Prostate gland (tissue), 2 donors: ENCODE data around the gene MBOAT2. TPM values are rescaled to one million over a fixed set of nuclear protein-coding genes. Genes with fewer than 3 reads are reported as not detected.

Experiments used
- DNase-seq: peaks from one replicate; pipeline ENCODE4 v3.0.0-alpha.2; 2019; ENCODE audit warnings: low spot score
- H3K27ac ChIP-seq, 2 donors: fragments of 200-600 bp; sonication (generic); 2 replicates each; pipeline ENCODE4 v1.5.1; 2017 to 2019
- H3K27me3 ChIP-seq: fragments of 200-600 bp; sonication (generic); replicated peaks from 2 replicates; pipeline ENCODE4 v1.5.1; 2019; ENCODE audit not compliant: insufficient read depth
- H3K36me3 ChIP-seq, 2 donors: fragments of 200-600 bp; sonication (generic); 1 replicate in 1 of 2; 2 replicates in 1 of 2; pipeline versions ENCODE4 v1.5.1 to v1.8.1; 2017 to 2019
- H3K4me1 ChIP-seq: fragments of 200-600 bp; sonication (generic); replicated peaks from 2 replicates; pipeline ENCODE4 v1.5.1; 2019
- H3K4me3 ChIP-seq, 2 donors: fragments of 200-600 bp; sonication (generic); 2 replicates each; pipeline ENCODE4 v1.5.1; 2017 to 2019
- H3K9me3 ChIP-seq: fragments of 200-600 bp; sonication (generic); 2 replicates; pipeline ENCODE4 v1.5.1; 2017
- POLR2A ChIP-seq: fragments of 450-650 bp; IDR thresholded peaks from one replicate; pipeline ENCODE4 v1.6.1; 2016; ENCODE audit warnings: antibody characterized with exemption, mild to moderate bottlenecking
- POLR2AphosphoS5 ChIP-seq: sonication (generic); formaldehyde crosslinking; IDR thresholded peaks from one replicate; pipeline ENCODE4 v1.6.1; 2017; ENCODE audit warnings: antibody characterized with exemption
- WGBS: methylation state at CpG from one replicate; pipeline ENCODE4 v1.1.5; 2018; 5-methylcytosine and 5-hydroxymethylcytosine counted together
- intact Hi-C: fragments of 100-400 bp; cut with DNase I; formaldehyde crosslinking; loops from one replicate; pipeline ENCODE4 v1.14.2; 2022
- total RNA-seq, 2 donors: library from RNA; depleted of rRNA; stranded (reverse); fragments of >200 nt; gene quantifications; one replicate each; pipeline ENCODE4 v1.1.0, GENCODE V29; 2016
- TF ChIP-seq, protein P1 (sequence below), 4 experiments: fragments of 200-600 bp in 2 of 4; fragments of 450-650 bp in 2 of 4; sonication (generic) in 2 of 4; IDR thresholded peaks; 1 replicate in 3 of 4; 2 replicates in 1 of 4; pipeline ENCODE4 v1.5.1; 2016 to 2019; ENCODE audit warnings: antibody characterized with exemption in 4 of 4, mild to moderate bottlenecking in 2 of 4, moderate library complexity in 2 of 4

MBOAT2 gene
- total RNA-seq, 2 donors from 2014 or later = 20.3 to 40.2 TPM

DNA sequence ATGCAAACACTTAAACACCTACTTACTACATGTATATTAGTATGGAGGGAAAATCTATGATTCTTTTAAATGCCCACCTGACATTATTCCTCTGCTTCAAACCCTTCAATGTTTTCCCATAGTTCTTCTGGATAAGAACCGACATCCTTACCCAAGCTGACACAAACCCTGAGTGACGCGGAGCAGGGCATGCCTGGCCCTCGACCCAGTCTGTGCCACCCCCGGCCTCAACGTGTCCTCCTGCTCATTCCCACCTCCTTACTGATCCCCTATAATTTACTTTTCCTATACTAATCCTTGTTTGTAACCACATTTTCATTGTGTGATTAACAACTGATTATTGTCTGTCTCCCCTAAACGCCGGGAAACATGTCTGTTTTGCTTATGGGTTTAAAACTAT is 183.5 kb downstream of the MBOAT2 start:
- intact Hi-C loops = no loop called here
- H3K4me1 ChIP-seq = no peaks in the 10 kb centered on the region
- H3K36me3 ChIP-seq = no peaks in the 10 kb centered on the region
- no peak for DNase-seq
- TF ChIP-seq POLR2AphosphoS5 = no peak
- TF ChIP-seq, protein P1, sequence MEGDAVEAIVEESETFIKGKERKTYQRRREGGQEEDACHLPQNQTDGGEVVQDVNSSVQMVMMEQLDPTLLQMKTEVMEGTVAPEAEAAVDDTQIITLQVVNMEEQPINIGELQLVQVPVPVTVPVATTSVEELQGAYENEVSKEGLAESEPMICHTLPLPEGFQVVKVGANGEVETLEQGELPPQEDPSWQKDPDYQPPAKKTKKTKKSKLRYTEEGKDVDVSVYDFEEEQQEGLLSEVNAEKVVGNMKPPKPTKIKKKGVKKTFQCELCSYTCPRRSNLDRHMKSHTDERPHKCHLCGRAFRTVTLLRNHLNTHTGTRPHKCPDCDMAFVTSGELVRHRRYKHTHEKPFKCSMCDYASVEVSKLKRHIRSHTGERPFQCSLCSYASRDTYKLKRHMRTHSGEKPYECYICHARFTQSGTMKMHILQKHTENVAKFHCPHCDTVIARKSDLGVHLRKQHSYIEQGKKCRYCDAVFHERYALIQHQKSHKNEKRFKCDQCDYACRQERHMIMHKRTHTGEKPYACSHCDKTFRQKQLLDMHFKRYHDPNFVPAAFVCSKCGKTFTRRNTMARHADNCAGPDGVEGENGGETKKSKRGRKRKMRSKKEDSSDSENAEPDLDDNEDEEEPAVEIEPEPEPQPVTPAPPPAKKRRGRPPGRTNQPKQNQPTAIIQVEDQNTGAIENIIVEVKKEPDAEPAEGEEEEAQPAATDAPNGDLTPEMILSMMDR (IDR thresholded peaks at IDR 0.05) = no peak
- no peak for TF ChIP-seq POLR2A
- no peak overlapping the region for H3K27ac ChIP-seq
- H3K9me3 ChIP-seq = no peaks in the 10 kb centered on the region
- WGBS = 86% methylated on average over 8 of the region's 8 CpGs
- no peak overlapping the region for H3K4me3 ChIP-seq
- H3K27me3 ChIP-seq = no peaks in the 10 kb centered on the region

DNA sequence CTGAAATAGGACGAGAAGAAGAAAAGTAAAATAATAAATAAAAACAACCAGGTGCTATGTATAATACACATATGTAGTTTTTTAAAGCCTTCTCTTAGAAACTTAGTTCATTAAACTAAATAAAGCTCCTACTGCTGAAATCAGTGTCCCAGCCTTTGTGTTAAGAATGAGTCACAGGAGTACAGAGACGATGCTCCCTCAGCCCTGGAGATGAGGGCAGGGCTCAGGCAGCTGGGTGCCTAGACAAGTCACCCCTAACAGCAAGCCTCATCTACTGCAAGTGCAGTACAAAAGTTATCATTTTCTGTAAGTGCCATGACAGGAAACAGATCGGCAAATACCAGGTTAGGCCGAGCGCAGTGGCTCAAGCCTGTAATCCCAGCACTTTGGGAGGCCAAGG is 184.3 kb downstream of the MBOAT2 start:
- no peak for DNase-seq
- Histone ChIP-seq H3K27me3 (no peaks in the 10 kb centered on the region), H3K4me3 (no peak overlapping the region), H3K4me1 (no peaks in the 10 kb centered on the region), H3K27ac (no peak overlapping the region), H3K9me3 (no peaks in the 10 kb centered on the region), H3K36me3 (no peaks in the 10 kb centered on the region)
- TF ChIP-seq POLR2A (no peak), POLR2AphosphoS5 (no peak)
- TF ChIP-seq, protein P1 (IDR thresholded peaks at IDR 0.05) = no peak
- intact Hi-C loops = no loop called here
- WGBS = 89% methylated on average over 5 of the region's 5 CpGs

DNA sequence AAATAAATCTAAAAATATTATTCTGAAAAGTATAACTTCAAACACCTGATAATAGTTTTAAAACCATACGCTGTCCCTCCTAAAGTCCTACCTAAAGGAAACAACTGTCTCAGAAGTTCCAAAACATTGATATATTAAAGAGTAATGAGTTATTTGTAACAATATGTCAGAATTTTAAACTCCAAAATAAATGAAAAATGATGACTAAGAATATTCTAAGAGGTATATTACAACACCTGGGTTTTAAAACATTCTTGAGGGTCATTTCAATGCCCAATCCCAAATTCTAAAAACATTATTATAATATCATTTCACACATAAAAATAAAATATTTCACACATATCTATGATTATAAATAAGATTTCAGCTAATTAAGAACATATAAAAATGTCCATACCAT is 186.3 kb downstream of the MBOAT2 start:
- H3K36me3 ChIP-seq = no peaks in the 10 kb centered on the region
- H3K4me3 ChIP-seq = no peak overlapping the region
- no peak overlapping the region for H3K27ac ChIP-seq
- intact Hi-C loops = no loop called here
- TF ChIP-seq, protein P1 (IDR thresholded peaks at IDR 0.05) = no peak
- no peak for TF ChIP-seq POLR2AphosphoS5
- no peak for TF ChIP-seq POLR2A
- WGBS = 96% methylated on average over 1 of the region's 1 CpG
- H3K9me3 ChIP-seq = no peaks in the 10 kb centered on the region
- no peaks in the 10 kb centered on the region for H3K4me1 ChIP-seq
- H3K27me3 ChIP-seq = no peaks in the 10 kb centered on the region
- DNase-seq = no peak

DNA sequence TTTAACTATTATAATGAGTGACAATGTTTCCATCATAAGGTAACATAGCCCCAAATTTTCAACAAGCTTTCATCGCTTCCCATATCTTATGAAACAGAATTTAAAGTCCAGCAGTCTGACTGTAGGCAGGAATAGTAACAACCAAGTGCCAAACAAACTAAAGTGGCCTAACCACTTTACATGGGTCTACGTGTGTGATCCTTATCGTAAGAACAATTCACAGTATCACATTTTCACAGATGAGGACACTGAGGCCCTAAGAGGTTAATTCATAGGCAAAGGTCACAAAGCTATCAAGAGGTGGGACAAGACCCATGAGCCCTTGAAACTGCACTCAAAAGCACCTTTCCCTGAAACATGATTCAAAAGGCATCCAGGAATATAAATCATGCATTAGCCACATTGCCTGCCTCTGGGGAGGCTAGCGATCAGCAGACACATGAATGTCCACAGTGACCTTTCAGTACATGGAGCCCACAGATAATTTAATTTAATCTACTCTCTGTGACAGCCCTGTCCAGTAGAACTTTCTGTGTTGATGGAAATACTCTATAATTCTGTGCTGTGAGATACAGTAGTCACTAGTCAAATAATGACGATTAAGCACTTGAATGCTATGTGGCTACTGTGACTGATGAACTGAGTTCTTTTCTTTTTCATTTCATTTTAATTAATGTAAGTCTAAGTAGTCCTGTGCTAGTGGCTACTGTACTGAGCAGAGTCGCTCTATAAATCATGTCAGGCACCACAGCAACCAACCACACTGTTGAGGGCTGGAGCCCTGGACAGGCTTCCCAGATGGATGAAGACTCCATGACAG is 196.4 kb downstream of the MBOAT2 start:
- Histone ChIP-seq H3K9me3 (no peaks in the 10 kb centered on the region), H3K36me3 (peaks cover 0 to 5% of the 10 kb centered on the region in 2 donors), H3K27me3 (no peaks in the 10 kb centered on the region), H3K27ac (no peak overlapping the region), H3K4me3 (no peak overlapping the region), H3K4me1 (no peaks in the 10 kb centered on the region)
- WGBS = 90% methylated on average over 6 of the region's 6 CpGs
- DNase-seq = no peak
- intact Hi-C loops = no loop called here
- no peak for TF ChIP-seq POLR2A
- TF ChIP-seq, protein P1 (IDR thresholded peaks at IDR 0.05) = no peak
- no peak for TF ChIP-seq POLR2AphosphoS5
